GM10847 (cell line): ENCODE data around the gene CNTNAP4.

Experiments used
- POLR2A ChIP-seq: IDR thresholded peaks from 2 replicates; pipeline ENCODE4 v1.6.1; 2011; ENCODE audit not compliant: insufficient read length; ENCODE audit errors: extremely low read depth

The CNTNAP4 gene

DNA sequence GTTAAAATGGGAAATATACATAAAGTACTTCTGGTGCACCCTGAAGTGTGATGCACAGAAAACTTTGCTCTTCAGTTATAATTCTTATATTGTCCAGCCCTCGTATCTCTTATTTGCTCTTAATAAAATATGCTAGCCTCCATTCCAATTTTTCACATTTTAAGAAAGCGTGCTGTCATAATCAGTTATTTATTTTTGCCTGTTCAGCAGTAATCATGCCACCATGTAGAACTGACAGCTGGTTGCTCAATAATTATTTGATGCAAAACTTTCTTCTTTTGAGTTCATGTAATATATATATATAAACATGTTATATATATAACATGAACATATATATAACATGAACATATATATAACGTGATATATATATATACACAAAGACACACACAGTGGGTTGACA is 294.6 kb downstream of the CNTNAP4 start:
- no peak for TF ChIP-seq POLR2A

DNA sequence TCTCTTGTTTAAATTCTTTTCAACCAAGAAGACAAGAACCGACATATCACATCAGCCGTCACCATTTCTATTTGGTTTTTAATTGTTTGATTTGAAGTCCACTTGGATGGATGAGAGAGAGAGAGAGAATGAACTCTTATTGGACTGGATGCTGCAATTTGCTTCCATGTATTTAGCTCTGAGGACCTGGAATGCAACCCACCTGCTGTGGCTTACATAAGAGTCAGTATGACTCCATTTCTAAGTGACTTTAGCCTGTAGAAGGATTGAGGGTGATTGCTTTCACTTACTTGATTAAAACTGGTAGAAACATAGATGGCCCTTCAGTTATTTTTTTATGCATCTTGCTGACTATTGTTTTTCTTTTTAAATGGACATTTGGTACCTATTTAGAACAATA is 296.1 kb downstream of the CNTNAP4 start:
- TF ChIP-seq POLR2A = no peak

DNA sequence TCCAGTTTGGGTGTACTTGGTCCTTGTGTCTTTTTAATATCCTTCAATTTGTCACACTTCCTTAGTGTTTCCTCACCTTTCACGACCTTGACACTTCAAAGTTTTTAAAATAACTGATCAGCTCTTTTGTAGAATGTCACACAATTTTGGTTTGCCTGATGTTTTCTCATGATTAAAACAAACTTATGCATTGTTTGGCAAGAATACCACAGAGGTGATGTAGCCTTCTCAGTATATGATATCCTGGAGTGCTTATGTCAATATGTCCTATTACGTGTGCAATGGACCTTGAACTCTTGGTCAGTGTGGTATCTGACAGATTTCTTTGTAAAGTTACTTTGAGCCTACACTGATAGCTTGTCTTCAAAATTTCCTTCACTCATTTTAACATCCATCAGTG is 297.4 kb downstream of the CNTNAP4 start:
- TF ChIP-seq POLR2A = no peak

DNA sequence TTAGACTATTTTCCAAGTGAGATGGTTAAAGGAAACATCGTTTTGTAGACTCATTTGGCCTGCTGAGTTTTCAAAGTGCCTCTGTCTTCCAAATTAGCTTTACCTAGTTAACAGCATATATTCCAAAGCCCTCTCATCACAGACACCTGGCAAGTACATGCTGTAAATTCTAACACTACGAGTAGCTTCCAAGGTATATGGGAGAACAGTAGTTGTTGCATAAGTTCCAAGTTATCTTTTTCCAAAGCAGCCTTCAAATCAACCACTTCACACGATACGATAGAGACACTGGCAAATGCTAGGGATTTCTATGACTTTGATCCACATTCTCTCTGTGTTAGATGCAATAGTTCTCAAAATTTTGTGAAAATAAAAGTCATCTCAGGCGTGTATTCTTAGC is 299.3 kb downstream of the CNTNAP4 start:
- TF ChIP-seq POLR2A = no peak

DNA sequence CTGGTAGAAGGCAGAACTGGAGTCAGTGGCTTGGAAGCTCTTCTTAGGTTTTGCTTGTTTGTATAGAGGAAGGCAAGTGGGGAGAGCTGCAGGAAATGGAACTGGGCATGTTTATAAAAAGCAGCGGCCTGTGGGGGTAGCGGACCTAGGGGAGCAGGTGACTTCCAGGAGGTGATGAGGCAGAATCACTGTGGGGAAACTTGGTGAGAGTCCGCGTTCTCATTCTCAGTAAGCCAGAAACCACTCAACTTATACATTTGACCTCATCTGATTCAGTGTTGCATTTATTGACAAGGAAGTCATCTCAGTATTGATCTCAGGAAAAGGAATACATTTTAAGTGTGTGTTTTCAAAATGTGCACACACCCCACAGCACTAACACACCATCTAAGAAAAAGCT is 299.8 kb downstream of the CNTNAP4 start:
- TF ChIP-seq POLR2A = no peak

DNA sequence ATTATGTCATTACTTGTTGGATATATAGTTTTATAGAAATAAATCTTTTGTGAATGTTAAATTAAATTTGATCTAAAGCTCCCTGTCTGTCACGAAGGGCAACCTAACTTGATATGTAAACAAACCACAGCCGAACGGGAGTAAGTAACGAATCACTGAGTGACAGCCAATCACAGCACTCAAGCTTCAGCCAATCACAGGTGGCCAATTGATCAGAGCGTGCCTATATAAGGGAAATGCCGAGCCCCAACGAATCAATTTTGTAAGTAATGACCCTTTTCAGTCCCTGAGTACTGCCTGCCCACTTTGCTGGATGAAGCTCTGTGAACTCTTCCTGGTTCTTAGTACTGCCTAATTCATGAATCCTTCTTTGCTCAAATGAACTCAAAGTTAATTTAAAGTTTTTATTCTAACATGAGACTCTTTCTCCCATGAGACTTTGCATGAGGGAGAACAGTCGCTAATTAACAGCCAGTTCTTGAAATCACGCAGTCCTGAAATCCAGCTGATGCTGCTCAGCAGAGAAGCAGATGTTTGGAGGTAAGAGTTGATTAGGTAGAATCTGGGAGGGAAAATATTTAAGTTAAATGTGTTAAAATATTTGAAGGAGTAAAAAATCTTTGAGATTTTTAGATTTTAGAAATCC is 302.2 kb downstream of the CNTNAP4 start:
- TF ChIP-seq POLR2A = no peak

DNA sequence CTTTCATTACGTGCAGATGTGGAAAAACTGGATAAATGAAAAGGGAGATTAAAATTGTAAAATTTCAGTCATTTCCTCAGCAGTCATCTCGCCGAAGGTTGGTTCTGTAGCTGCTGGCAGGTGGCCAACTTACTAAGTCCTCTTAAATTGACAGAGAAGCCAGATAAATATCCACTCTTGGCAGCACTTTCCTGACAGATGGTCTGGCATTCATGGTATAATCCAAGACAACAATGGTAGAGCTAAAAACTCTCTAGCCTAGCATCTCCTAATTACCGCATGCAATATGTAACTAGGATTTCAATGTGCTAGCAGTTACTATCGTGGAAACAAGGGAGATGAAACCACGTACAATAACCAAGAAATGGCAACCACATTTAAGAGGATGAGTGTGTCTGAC is 306.3 kb downstream of the CNTNAP4 start:
- TF ChIP-seq POLR2A = no peak

DNA sequence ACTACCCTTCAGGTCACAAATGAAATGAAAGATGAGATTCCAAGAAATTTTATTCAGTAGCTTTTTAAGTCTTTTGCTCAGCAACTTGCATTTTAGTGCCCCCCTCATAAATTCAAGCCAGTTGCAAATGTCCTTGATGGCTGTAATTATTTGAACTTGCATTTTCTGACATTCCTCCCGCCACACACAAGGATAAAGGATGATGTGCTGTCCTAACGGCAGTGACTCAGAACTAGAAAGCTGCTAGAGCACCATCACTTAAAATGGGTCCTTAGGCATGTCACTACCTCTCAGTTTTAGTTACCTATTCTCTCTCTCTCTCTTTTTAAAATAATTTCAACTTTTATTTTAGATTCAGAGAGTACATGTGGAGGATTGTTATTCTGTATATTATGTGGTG is 306.7 kb downstream of the CNTNAP4 start:
- no peak for TF ChIP-seq POLR2A

DNA sequence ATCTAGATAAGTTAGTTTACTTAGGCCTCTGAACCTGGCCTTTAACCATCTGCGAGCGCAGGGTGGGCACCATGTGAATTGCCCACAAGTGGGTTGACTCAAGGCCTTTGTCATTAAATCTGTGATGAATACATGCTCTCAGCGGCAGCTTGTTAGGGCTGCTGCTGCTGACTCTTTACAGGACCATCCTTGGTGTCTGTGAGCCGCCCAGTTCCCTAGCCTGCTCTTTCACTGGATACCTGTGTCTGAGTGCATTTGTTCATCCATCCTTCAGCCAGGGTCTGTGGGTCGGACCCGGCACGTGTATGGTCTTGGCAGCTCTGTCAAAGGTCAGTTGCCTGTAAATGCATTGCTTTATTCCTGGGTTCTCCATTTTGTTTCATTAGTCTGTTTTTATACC is 321.3 kb downstream of the CNTNAP4 start:
- TF ChIP-seq POLR2A = no peak

DNA sequence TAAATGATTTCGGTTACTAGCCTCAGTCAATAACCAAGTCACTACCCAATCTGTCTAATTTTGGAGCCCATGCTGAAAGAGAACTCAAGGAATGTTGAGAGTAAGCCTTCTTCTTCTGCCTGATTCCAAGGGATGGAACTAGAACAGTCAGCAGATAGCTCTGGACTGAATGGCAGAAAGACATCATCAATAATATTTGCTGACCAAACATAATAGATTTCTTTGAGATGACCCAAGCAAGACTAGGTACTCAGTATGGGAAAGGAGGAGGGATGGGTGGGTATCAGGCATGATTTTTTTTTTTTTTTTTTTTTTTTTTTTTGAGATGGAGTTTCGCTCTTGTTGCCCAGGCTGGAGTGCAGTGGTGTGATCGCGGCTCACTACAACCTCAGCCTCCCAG is 330.1 kb downstream of the CNTNAP4 start:
- no peak for TF ChIP-seq POLR2A
